GM12878 (cell line): ENCODE measurements around the gene PDCD1LG2. TPM values are rescaled to one million over a fixed set of nuclear protein-coding genes. Genes with fewer than 3 reads are reported as not detected.

Experiments used
- ETV6 ChIP-seq, 2 experiments: fragments of 450-650 bp in 1 of 2; IDR thresholded peaks in 1 of 2; conservative IDR thresholded peaks in 1 of 2; 2 replicates each; pipeline ENCODE4 v1.6.1; 2014; ENCODE audit warnings: antibody characterized with exemption in 1 of 2, borderline replicate concordance in 1 of 2, low read depth in 1 of 2, mild to moderate bottlenecking in 1 of 2, moderate library complexity in 1 of 2
- FOXM1 ChIP-seq: IDR thresholded peaks from 2 replicates; pipeline ENCODE4 v1.6.1; 2012; ENCODE audit warnings: low read depth, mild to moderate bottlenecking, inconsistent platforms, low read length, moderate library complexity
- GATAD2B ChIP-seq: fragments of 450-650 bp; conservative IDR thresholded peaks from 2 replicates; pipeline ENCODE4 v1.6.1; 2017; ENCODE audit warnings: low read depth, mild to moderate bottlenecking, moderate library complexity
- MTA2 ChIP-seq: fragments of 450-650 bp; IDR thresholded peaks from 2 replicates; pipeline ENCODE4 v1.6.1; 2016; ENCODE audit warnings: low read depth, mild to moderate bottlenecking, moderate library complexity
- PML ChIP-seq: IDR thresholded peaks from 2 replicates; pipeline ENCODE4 v1.6.1; 2012; ENCODE audit warnings: low read length, inconsistent platforms
- POU2F2 ChIP-seq: IDR thresholded peaks from 3 replicates; pipeline ENCODE4 v1.6.1; 2011; ENCODE audit warnings: low read depth, mild to moderate bottlenecking, low read length, borderline replicate concordance
- RFX5 ChIP-seq: IDR thresholded peaks from 2 replicates; pipeline ENCODE4 v1.6.1; 2011; ENCODE audit warnings: low read depth, low read length, improper control_type of control experiment
- SIX5 ChIP-seq: IDR thresholded peaks from 2 replicates; pipeline ENCODE4 v1.6.1; 2011; ENCODE audit warnings: mild to moderate bottlenecking, low read depth, low read length, moderate library complexity; ENCODE audit not compliant: severe bottlenecking
- ZBTB40 ChIP-seq: fragments of 450-650 bp; IDR thresholded peaks from 2 replicates; pipeline ENCODE4 v1.6.1; 2016; ENCODE audit warnings: mild to moderate bottlenecking, moderate library complexity, borderline replicate concordance
- polyA plus RNA-seq, 11 experiments: library from polyadenylated mRNA; depleted of rRNA in 4 of 11; unstranded in 6 of 11; stranded (reverse) in 5 of 11; fragments of >200 nt; fragmentation: Nextera tagmentation in 4 of 11; fragmentation: Illumina TruSeq in 1 of 11; extraction: Ambion mirVana in 4 of 11; extraction: Trizol in 1 of 11; gene quantifications; 1 replicate in 1 of 11; 2 replicates in 10 of 11; pipeline versions ENCODE4 v1.2.1 to v1.2.3, GENCODE V29; 2011 to 2016; ENCODE audit warnings: inconsistent platforms in 2 of 11, missing spikeins in 2 of 11, low read depth in 1 of 11
- total RNA-seq, 4 experiments: library from RNA; depleted of rRNA in 3 of 4; stranded (reverse); fragments of >200 nt in 3 of 4; fragmentation: Illumina TruSeq in 1 of 4; extraction: Trizol in 1 of 4; gene quantifications; 2 replicates each; pipeline versions ENCODE4 v1.2.1 to v1.2.3, GENCODE V29; 2013 to 2021
- TF ChIP-seq, protein P1 (sequence below): fragments of 150-350 bp; IDR thresholded peaks from 2 replicates; pipeline ENCODE4 v1.6.1; 2014; ENCODE audit warnings: mild to moderate bottlenecking, low read depth, low read length
- TF ChIP-seq, protein P2 (sequence below): fragments of 450-650 bp; IDR thresholded peaks from 2 replicates; pipeline ENCODE4 v1.6.1; 2014; ENCODE audit warnings: mild to moderate bottlenecking
- TF ChIP-seq, protein P3 (sequence below): fragments of 150-350 bp; IDR thresholded peaks from 2 replicates; pipeline ENCODE4 v1.6.1; 2016; ENCODE audit warnings: low read depth, low read length

The PDCD1LG2 gene
- total and polyA plus RNA-seq, 10 of the 15 experiments (the other 5 are each of a cell fraction or from before 2014, with no cell fraction given): 1.5 to 37.3 (median 3.0) TPM

DNA sequence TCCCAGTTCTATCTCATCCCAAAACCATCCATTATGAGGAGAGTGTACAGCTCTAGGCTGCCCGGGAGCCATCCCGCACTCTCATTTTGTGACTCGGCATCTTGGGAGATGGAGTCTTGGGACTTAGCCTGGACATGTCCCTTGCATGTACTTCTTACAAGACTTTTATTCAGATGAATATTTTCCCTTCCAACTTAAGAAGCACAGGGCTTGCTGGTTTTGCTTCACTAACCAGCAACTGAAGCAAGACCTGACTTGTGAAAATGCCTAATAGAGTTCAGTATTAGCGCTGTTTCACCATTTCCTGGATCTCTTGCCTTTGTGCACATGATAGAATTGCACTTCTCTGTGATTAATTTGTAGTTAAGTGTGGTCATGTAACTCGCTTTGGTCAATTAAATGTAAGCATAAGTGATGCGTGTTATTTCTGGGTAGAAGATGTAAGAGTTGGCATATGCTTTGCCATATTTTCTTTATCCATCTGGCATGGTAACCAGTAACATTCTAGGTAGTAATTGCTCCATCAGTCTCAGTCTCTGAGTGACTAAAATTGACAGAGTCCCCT lies 55.8 kb downstream of the PDCD1LG2 start (continued):
- TF ChIP-seq ETV6 (conservative IDR thresholded peaks at IDR 0.05 in 1 of 2, IDR thresholded peaks at IDR 0.05 in 1 of 2; ENCODE audit: borderline replicate concordance in 1 of 2, low read depth in 1 of 2) (peak in 1 of 2 experiments; percentile 48; a peak in 1 of 4 replicates), SIX5 (no peak), POU2F2 (no peak; the same call in 2 of the 3 replicates), RFX5 (no peak), FOXM1 (peak; percentile 43; the same call in 1 of the 2 replicates), ZBTB40 (no peak), MTA2 (peak; percentile 96), PML (0 out of 2 replicates have a peak, but pooled peaks have one; percentile 21), GATAD2B (peak; percentile 86; the same call in 1 of the 2 replicates)
- TF ChIP-seq, protein P1, sequence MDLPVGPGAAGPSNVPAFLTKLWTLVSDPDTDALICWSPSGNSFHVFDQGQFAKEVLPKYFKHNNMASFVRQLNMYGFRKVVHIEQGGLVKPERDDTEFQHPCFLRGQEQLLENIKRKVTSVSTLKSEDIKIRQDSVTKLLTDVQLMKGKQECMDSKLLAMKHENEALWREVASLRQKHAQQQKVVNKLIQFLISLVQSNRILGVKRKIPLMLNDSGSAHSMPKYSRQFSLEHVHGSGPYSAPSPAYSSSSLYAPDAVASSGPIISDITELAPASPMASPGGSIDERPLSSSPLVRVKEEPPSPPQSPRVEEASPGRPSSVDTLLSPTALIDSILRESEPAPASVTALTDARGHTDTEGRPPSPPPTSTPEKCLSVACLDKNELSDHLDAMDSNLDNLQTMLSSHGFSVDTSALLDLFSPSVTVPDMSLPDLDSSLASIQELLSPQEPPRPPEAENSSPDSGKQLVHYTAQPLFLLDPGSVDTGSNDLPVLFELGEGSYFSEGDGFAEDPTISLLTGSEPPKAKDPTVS: no peak
- TF ChIP-seq, protein P2, sequence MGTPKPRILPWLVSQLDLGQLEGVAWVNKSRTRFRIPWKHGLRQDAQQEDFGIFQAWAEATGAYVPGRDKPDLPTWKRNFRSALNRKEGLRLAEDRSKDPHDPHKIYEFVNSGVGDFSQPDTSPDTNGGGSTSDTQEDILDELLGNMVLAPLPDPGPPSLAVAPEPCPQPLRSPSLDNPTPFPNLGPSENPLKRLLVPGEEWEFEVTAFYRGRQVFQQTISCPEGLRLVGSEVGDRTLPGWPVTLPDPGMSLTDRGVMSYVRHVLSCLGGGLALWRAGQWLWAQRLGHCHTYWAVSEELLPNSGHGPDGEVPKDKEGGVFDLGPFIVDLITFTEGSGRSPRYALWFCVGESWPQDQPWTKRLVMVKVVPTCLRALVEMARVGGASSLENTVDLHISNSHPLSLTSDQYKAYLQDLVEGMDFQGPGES: no peak
- TF ChIP-seq, protein P3, sequence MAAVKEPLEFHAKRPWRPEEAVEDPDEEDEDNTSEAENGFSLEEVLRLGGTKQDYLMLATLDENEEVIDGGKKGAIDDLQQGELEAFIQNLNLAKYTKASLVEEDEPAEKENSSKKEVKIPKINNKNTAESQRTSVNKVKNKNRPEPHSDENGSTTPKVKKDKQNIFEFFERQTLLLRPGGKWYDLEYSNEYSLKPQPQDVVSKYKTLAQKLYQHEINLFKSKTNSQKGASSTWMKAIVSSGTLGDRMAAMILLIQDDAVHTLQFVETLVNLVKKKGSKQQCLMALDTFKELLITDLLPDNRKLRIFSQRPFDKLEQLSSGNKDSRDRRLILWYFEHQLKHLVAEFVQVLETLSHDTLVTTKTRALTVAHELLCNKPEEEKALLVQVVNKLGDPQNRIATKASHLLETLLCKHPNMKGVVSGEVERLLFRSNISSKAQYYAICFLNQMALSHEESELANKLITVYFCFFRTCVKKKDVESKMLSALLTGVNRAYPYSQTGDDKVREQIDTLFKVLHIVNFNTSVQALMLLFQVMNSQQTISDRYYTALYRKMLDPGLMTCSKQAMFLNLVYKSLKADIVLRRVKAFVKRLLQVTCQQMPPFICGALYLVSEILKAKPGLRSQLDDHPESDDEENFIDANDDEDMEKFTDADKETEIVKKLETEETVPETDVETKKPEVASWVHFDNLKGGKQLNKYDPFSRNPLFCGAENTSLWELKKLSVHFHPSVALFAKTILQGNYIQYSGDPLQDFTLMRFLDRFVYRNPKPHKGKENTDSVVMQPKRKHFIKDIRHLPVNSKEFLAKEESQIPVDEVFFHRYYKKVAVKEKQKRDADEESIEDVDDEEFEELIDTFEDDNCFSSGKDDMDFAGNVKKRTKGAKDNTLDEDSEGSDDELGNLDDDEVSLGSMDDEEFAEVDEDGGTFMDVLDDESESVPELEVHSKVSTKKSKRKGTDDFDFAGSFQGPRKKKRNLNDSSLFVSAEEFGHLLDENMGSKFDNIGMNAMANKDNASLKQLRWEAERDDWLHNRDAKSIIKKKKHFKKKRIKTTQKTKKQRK: no peak
